GM13977 (cell line): ENCODE results near the gene SENP2.

ENCODE experiments used
- DNase-seq: peaks from one replicate; pipeline ENCODE4 v3.0.0; 2012; ENCODE audit warnings: low spot score
- CTCF ChIP-seq: IDR thresholded peaks from 2 replicates; pipeline ENCODE4 v1.5.1; 2012; ENCODE audit warnings: mild to moderate bottlenecking, control low read depth; ENCODE audit not compliant: insufficient read depth; ENCODE audit errors: extremely low read depth, missing control alignments
- in situ Hi-C: fragments of 300-500 bp; cut with MboI; formaldehyde crosslinking; loops from one replicate; pipeline ENCODE4 v1.12.0; 2022; ENCODE audit warnings: low sequenced_read_pairs, low pct_unique_long_range_greater_than_20kb, mixed read lengths, inconsistent platforms; ENCODE audit not compliant: unreplicated experiment

The SENP2 gene

GRCh38 chr3:185606196-185606595, 20.1 kb downstream of the SENP2 start:
- no peak for TF ChIP-seq CTCF
- in situ Hi-C loops = no loop called here
- no peak for DNase-seq

- in situ Hi-C loops = no loop called here
- DNase-seq = no peak
- TF ChIP-seq CTCF = no peak
Observed at GRCh38 chr3:185613016-185613415, 26.9 kb downstream of the SENP2 start.

- no peak for DNase-seq
- in situ Hi-C loops = no loop called here
- TF ChIP-seq CTCF = no peak
Observed at GRCh38 chr3:185623939-185624665, 38.0 kb downstream of the SENP2 start.

GRCh38 chr3:185625784-185626183, 39.7 kb downstream of the SENP2 start:
- no peak for DNase-seq
- TF ChIP-seq CTCF = no peak
- in situ Hi-C loops = no loop called here

- in situ Hi-C loops = no loop called here
- no peak for TF ChIP-seq CTCF
- DNase-seq = peak; percentile 42
Observed at GRCh38 chr3:185629554-185630181, 43.6 kb downstream of the SENP2 start.

- in situ Hi-C loops = no loop called here
- TF ChIP-seq CTCF = no peak
- no peak for DNase-seq
Observed at GRCh38 chr3:185630182-185630622, 44.1 kb downstream of the SENP2 start.
